Activated CD4-positive, alpha-beta T cell treated with anti-CD3 and anti-CD28 coated beads, Interleukin-2, amount 50 U/mL, for 24 hours (primary cell): ENCODE data around the gene DNM2.

ENCODE experiments used
- DNase-seq, 2 donors: peaks; one replicate each; pipeline ENCODE4 v3.0.0-alpha.2; 2020; ENCODE audit warnings: low read depth in 1 of 2, low spot score in 1 of 2

DNM2 gene

GRCh38 chr19:10811391-10812111, 93.7 kb downstream of the DNM2 start:
- DNase-seq: no peak

GRCh38 chr19:10812196-10812595, 94.3 kb downstream of the DNM2 start:
- DNase-seq: no peak

GRCh38 chr19:10812902-10813404, 95.1 kb downstream of the DNM2 start:
- DNase-seq: no peak

GRCh38 chr19:10815007-10815536, 97.2 kb downstream of the DNM2 start:
- no peak for DNase-seq

- DNase-seq: no peak
These were observed 98.2 kb downstream of the DNM2 start for GRCh38 chr19:10815969-10816644.

- DNase-seq: no peak
These were observed 98.8 kb downstream of the DNM2 start for GRCh38 chr19:10816691-10817090.

GRCh38 chr19:10817291-10818038, 99.6 kb downstream of the DNM2 start:
- DNase-seq: no peak

GRCh38 chr19:10818301-10819123, 100.6 kb downstream of the DNM2 start:
- DNase-seq: no peak

GRCh38 chr19:10819124-10820060, 101.5 kb downstream of the DNM2 start:
- DNase-seq: no peak

- DNase-seq: no peak
These were observed 102.3 kb downstream of the DNM2 start for GRCh38 chr19:10820173-10820572.

- DNase-seq: no peak
These were observed 105.8 kb downstream of the DNM2 start for GRCh38 chr19:10823690-10824089.

- DNase-seq: no peak
These were observed 108.4 kb downstream of the DNM2 start for GRCh38 chr19:10826231-10826630.

GRCh38 chr19:10826846-10827245, 109.0 kb downstream of the DNM2 start:
- DNase-seq: no peak

- no peak for DNase-seq
These were observed 111.3 kb downstream of the DNM2 start for GRCh38 chr19:10828981-10829821.

- no peak for DNase-seq
These were observed 112.1 kb downstream of the DNM2 start for GRCh38 chr19:10829967-10830366.

- DNase-seq: no peak
These were observed 112.5 kb downstream of the DNM2 start for GRCh38 chr19:10830370-10830769.

GRCh38 chr19:10830931-10831779, 113.3 kb downstream of the DNM2 start:
- DNase-seq: no peak
